Mesenteric fat pad (tissue), 1 donor: ENCODE data around the gene TSC22D2. TPM values are rescaled to one million over a fixed set of nuclear protein-coding genes. Genes with fewer than 3 reads are reported as not detected.
"Not testable (repeated sequence)": the region's sequence is repeated elsewhere in the genome, so short reads cannot be mapped to it uniquely, and the experiment has no call there.

Experiments
- DNase-seq: peaks from one replicate; pipeline ENCODE4 v3.0.0-alpha.2; 2020; ENCODE audit warnings: low spot score
- total RNA-seq: library from RNA; stranded (reverse); fragmentation: NEBNext Ultra II Directional; extraction: Animal tissue kit (Norgen Biotek cat#: 25700); gene quantifications from one replicate; pipeline ENCODE4 v1.2.1, GENCODE V29; 2021
- donor health status: DM: yes; HTN: yes; CAD: no.

Gene TSC22D2
- total RNA-seq, 1 donor from 2014 or later: 41.5 TPM

GRCh38 chr3:150446470-150446977 is 38.4 kb downstream of the TSC22D2 start:
- DNase-seq: no peak

GRCh38 chr3:150447084-150447483 is 39.0 kb downstream of the TSC22D2 start:
- no peak for DNase-seq

- DNase-seq: no peak
Observed at GRCh38 chr3:150447631-150448465, 39.8 kb downstream of the TSC22D2 start.

- no peak for DNase-seq
Observed at GRCh38 chr3:150449169-150449721, 41.1 kb downstream of the TSC22D2 start.

- no peak for DNase-seq
Observed at GRCh38 chr3:150450916-150451315, 42.8 kb downstream of the TSC22D2 start.

- DNase-seq: no peak
Observed at GRCh38 chr3:150451329-150452048, 43.4 kb downstream of the TSC22D2 start.

- DNase-seq: no peak
Observed at GRCh38 chr3:150453353-150453752, 45.3 kb downstream of the TSC22D2 start.

GRCh38 chr3:150454085-150454484 is 46.0 kb downstream of the TSC22D2 start:
- DNase-seq: no peak

- no peak for DNase-seq
Observed at GRCh38 chr3:150454622-150455021, 46.5 kb downstream of the TSC22D2 start.

GRCh38 chr3:150455341-150455740 is 47.2 kb downstream of the TSC22D2 start:
- no peak for DNase-seq

- DNase-seq: no peak
Observed at GRCh38 chr3:150458001-150458400, 49.9 kb downstream of the TSC22D2 start.

GRCh38 chr3:150460484-150460883 is 52.4 kb downstream of the TSC22D2 start:
- no peak for DNase-seq

GRCh38 chr3:150461399-150461798 is 53.3 kb downstream of the TSC22D2 start:
- no peak for DNase-seq

- no peak for DNase-seq
Observed at GRCh38 chr3:150462108-150462507, 54.0 kb downstream of the TSC22D2 start.

- DNase-seq: no peak
Observed at GRCh38 chr3:150464684-150465083, 56.6 kb downstream of the TSC22D2 start.

- no peak for DNase-seq
Observed at GRCh38 chr3:150467381-150467780, 59.3 kb downstream of the TSC22D2 start.

GRCh38 chr3:150469031-150469930 is 61.2 kb downstream of the TSC22D2 start:
- DNase-seq: no peak

GRCh38 chr3:150469931-150470740 is 62.0 kb downstream of the TSC22D2 start:
- DNase-seq: no peak

- no peak for DNase-seq
Observed at GRCh38 chr3:150472421-150472820, 64.3 kb downstream of the TSC22D2 start.

GRCh38 chr3:150473161-150473560 is 65.1 kb downstream of the TSC22D2 start:
- not testable (repeated sequence) for DNase-seq
